SK-N-SH (cell line): ENCODE measurements around the gene HAGHL. TPM values are rescaled to one million over a fixed set of nuclear protein-coding genes. Genes with fewer than 3 reads are reported as not detected.

Experiments used
- CTCF ChIA-PET: fragments of 300-600, 350-600 bp; formaldehyde crosslinking; extraction: SDS; loops from one replicate; lab custom pipeline; 2021; lab: Yijun Ruan, JAX
- POLR2A ChIA-PET: fragments of 350-600 bp; sonication (Branson Sonifier 250); formaldehyde crosslinking; extraction: SDS; loops from one replicate; lab custom pipeline; 2020; ENCODE audit warnings: antibody characterized with exemption, inconsistent platforms; lab: Yijun Ruan, JAX
- DNase-seq: peaks from one replicate; pipeline ENCODE4 v3.0.0; 2012
- H2AFZ ChIP-seq: fragments of 200-600 bp; sonication (generic); 2 replicates; pipeline ENCODE4 v1.8.1; 2016; ENCODE audit warnings: antibody characterized with exemption, mild to moderate bottlenecking, low read depth
- H3F3A ChIP-seq: fragments of 200-600 bp; sonication (generic); replicated peaks from 2 replicates; pipeline ENCODE3; 2016; ENCODE audit warnings: antibody characterized with exemption, mild to moderate bottlenecking; ENCODE audit not compliant: insufficient read depth
- H3K27ac ChIP-seq, 2 experiments: fragments of 200-500 bp in 1 of 2; fragments of 200-600 bp in 1 of 2; sonication (Bioruptor generic) in 1 of 2; sonication (generic), shearing (Covaris generic) in 1 of 2; 2 replicates each; pipeline versions ENCODE4 v1.5.1 to v1.6.1; 2014 to 2016; ENCODE audit warnings: low read depth in 2 of 2, inconsistent platforms in 1 of 2, low read length in 1 of 2, mild to moderate bottlenecking in 1 of 2, mixed read lengths in 1 of 2
- H3K27me3 ChIP-seq: fragments of 200-600 bp; sonication (generic), shearing (Covaris generic); 2 replicates; pipeline ENCODE4 v1.6.1; 2016; ENCODE audit warnings: mixed run types; ENCODE audit not compliant: insufficient read depth
- H3K36me3 ChIP-seq, 2 experiments: fragments of 200-500 bp in 1 of 2; fragments of 200-600 bp in 1 of 2; sonication (Bioruptor generic) in 1 of 2; sonication (generic) in 1 of 2; replicated peaks in 1 of 2; 2 replicates each; pipeline versions ENCODE3 to v1.5.1; 2014 to 2016; ENCODE audit warnings: low read length in 1 of 2, mild to moderate bottlenecking in 1 of 2; ENCODE audit not compliant: insufficient read depth in 2 of 2, control insufficient read depth in 1 of 2
- H3K4me1 ChIP-seq, 2 experiments: fragments of 200-500 bp in 1 of 2; fragments of 200-600 bp in 1 of 2; sonication (Bioruptor generic) in 1 of 2; sonication (generic), shearing (Covaris generic) in 1 of 2; 2 replicates each; pipeline versions ENCODE4 v1.5.1 to v1.6.1; 2014 to 2016; ENCODE audit warnings: low read depth in 1 of 2, low read length in 1 of 2, mixed run types in 1 of 2; ENCODE audit not compliant: insufficient read depth in 2 of 2, control insufficient read depth in 1 of 2
- H3K4me2 ChIP-seq: fragments of 200-600 bp; sonication (generic), shearing (Covaris generic); 2 replicates; pipeline ENCODE4 v1.6.1; 2017; ENCODE audit warnings: mixed run types
- H3K4me3 ChIP-seq, 2 experiments: fragments of 200-500 bp in 1 of 2; fragments of 200-600 bp in 1 of 2; sonication (Bioruptor generic) in 1 of 2; sonication (generic), shearing (Covaris generic) in 1 of 2; 2 replicates each; pipeline versions ENCODE4 v1.5.1 to v1.8.1; 2014 to 2016; ENCODE audit warnings: low read depth in 2 of 2, inconsistent platforms in 1 of 2, low read length in 1 of 2, mild to moderate bottlenecking in 1 of 2, mixed read lengths in 1 of 2, moderate library complexity in 1 of 2
- H3K79me2 ChIP-seq: fragments of 200-600 bp; sonication (generic); 2 replicates; pipeline ENCODE4 v1.8.1; 2017; ENCODE audit warnings: mild to moderate bottlenecking; ENCODE audit not compliant: insufficient read depth
- H3K9ac ChIP-seq: fragments of 200-600 bp; sonication (generic); 2 replicates; pipeline ENCODE4 v1.6.1; 2017; ENCODE audit warnings: mixed run types
- H3K9me2 ChIP-seq: fragments of 200-600 bp; sonication (generic); 2 replicates; pipeline ENCODE4 v1.6.1; 2017; ENCODE audit warnings: mixed run types
- H3K9me3 ChIP-seq: fragments of 200-600 bp; sonication (generic); 2 replicates; pipeline ENCODE4 v1.6.1; 2017; ENCODE audit warnings: mixed run types, mild to moderate bottlenecking, moderate library complexity
- H4K20me1 ChIP-seq: fragments of 200-600 bp; sonication (generic); 2 replicates; pipeline ENCODE4 v1.6.1; 2017; ENCODE audit warnings: mild to moderate bottlenecking, mixed run types; ENCODE audit not compliant: insufficient read depth
- ELF1 ChIP-seq: IDR thresholded peaks from 2 replicates; pipeline ENCODE4 v1.4.0; 2012
- EP300 ChIP-seq, 2 experiments: IDR thresholded peaks; 2 replicates each; pipeline versions ENCODE4 v1.4.0 to v1.6.1; 2012; ENCODE audit warnings: borderline replicate concordance in 1 of 2, low read depth in 1 of 2, low read length in 1 of 2
- IRF3 ChIP-seq: fragments of 150-350 bp; IDR thresholded peaks from 2 replicates; pipeline ENCODE4 v1.6.1; 2016; ENCODE audit warnings: mild to moderate bottlenecking, low read depth, low read length
- JUND ChIP-seq: IDR thresholded peaks from 2 replicates; pipeline ENCODE4 v1.4.0; 2012
- MAX ChIP-seq: IDR thresholded peaks from 2 replicates; pipeline ENCODE4 v1.4.0; 2012; ENCODE audit warnings: low read depth
- MEF2A ChIP-seq: IDR thresholded peaks from 2 replicates; pipeline ENCODE4 v1.4.0; 2012; ENCODE audit warnings: low read depth, borderline replicate concordance
- NFIC ChIP-seq: IDR thresholded peaks from 2 replicates; pipeline ENCODE4 v1.4.0; 2012; ENCODE audit warnings: borderline replicate concordance
- NRF1 ChIP-seq: IDR thresholded peaks from 2 replicates; pipeline ENCODE4 v1.6.1; 2012; ENCODE audit warnings: low read depth, mild to moderate bottlenecking, low read length
- PBX3 ChIP-seq: IDR thresholded peaks from 2 replicates; pipeline ENCODE4; 2012
- POLR2AphosphoS5 ChIP-seq: IDR thresholded peaks from 2 replicates; pipeline ENCODE4 v1.6.1; 2012; ENCODE audit warnings: low read depth, low read length
- REST ChIP-seq: IDR thresholded peaks from 2 replicates; pipeline ENCODE4 v1.6.1; 2012; ENCODE audit warnings: mild to moderate bottlenecking, low read depth, low read length, moderate library complexity
- RFX5 ChIP-seq: IDR thresholded peaks from 2 replicates; pipeline ENCODE4 v1.6.1; 2012; ENCODE audit warnings: mild to moderate bottlenecking, improper control_type of control experiment, low read length
- RXRA ChIP-seq: IDR thresholded peaks from 2 replicates; pipeline ENCODE4 v1.4.0; 2012; ENCODE audit warnings: low read depth, mild to moderate bottlenecking, borderline replicate concordance
- SIN3A ChIP-seq: IDR thresholded peaks from 2 replicates; pipeline ENCODE4 v1.6.1; 2012; ENCODE audit warnings: low read depth, mild to moderate bottlenecking, low read length, moderate library complexity, borderline replicate concordance
- SMC3 ChIP-seq: IDR thresholded peaks from 2 replicates; pipeline ENCODE4 v1.6.1; 2012; ENCODE audit warnings: low read depth, low read length, improper control_type of control experiment
- TEAD4 ChIP-seq: IDR thresholded peaks from 2 replicates; pipeline ENCODE4 v1.4.0; 2012; ENCODE audit warnings: mild to moderate bottlenecking, borderline replicate concordance; ENCODE audit not compliant: insufficient read depth
- USF1 ChIP-seq: IDR thresholded peaks from 2 replicates; pipeline ENCODE4 v1.4.0; 2012; ENCODE audit warnings: low read depth, borderline replicate concordance
- USF2 ChIP-seq: fragments of 150-350 bp; IDR thresholded peaks from 2 replicates; pipeline ENCODE4 v1.6.1; 2017; ENCODE audit warnings: antibody characterized with exemption, low read length, low read depth, borderline replicate concordance
- YY1 ChIP-seq: IDR thresholded peaks from 2 replicates; pipeline ENCODE4 v1.4.0; 2012; ENCODE audit warnings: low read depth, mild to moderate bottlenecking
- ZBTB33 ChIP-seq: IDR thresholded peaks from 2 replicates; pipeline ENCODE4 v1.4.0; 2012; ENCODE audit warnings: low read depth, borderline replicate concordance
- WGBS: methylation state at CpG from one replicate; pipeline ENCODE4 v1.1.6; 2017; ENCODE audit warnings: low lambda C conversion rate; 5-methylcytosine and 5-hydroxymethylcytosine counted together
- polyA plus RNA-seq, 3 experiments: library from polyadenylated mRNA; depleted of rRNA; stranded (reverse); fragments of >200 nt; gene quantifications; 2 replicates each; pipeline ENCODE4 v1.2.3, GENCODE V29; 2012

Gene HAGHL
- polyA plus RNA-seq, 1 of the 3 experiments (the other 2 are of a cell fraction): 65.5 TPM

- no peaks in the 10 kb centered on the region for H3F3A ChIP-seq
- no peaks in the 10 kb centered on the region for H3K9me2 ChIP-seq
- H4K20me1 ChIP-seq: no peaks in the 10 kb centered on the region
- H3K79me2 ChIP-seq: no peaks in the 10 kb centered on the region
- CTCF ChIA-PET: no interaction called here
- no peak overlapping the region for H3K27ac ChIP-seq
- H3K4me2 ChIP-seq: no peak overlapping the region
- H3K9me3 ChIP-seq: no peaks in the 10 kb centered on the region
- H2AFZ ChIP-seq: no peak overlapping the region
- 56% methylated on average over 5 of the region's 17 CpGs for WGBS
- H3K27me3 ChIP-seq: no peaks in the 10 kb centered on the region
- no peaks in the 10 kb centered on the region for H3K36me3 ChIP-seq
- TF ChIP-seq ZBTB33: no peak
- TF ChIP-seq SIN3A: no peak
- no peak for TF ChIP-seq MEF2A
- no peak for TF ChIP-seq PBX3
- no peak for TF ChIP-seq USF2
- TF ChIP-seq SMC3: no peak
- no peak for TF ChIP-seq REST
- TF ChIP-seq IRF3: no peak
- no peak for TF ChIP-seq POLR2AphosphoS5
- no peak for TF ChIP-seq NRF1
- no peak for TF ChIP-seq TEAD4
- TF ChIP-seq USF1: no peak
- TF ChIP-seq NFIC: no peak
- TF ChIP-seq RXRA: no peak
- no peak for TF ChIP-seq ELF1
- no peak for TF ChIP-seq EP300 (IDR thresholded peaks at IDR 0.05; ENCODE audit: borderline replicate concordance in 1 of 2, low read depth in 1 of 2, low read length in 1 of 2)
- TF ChIP-seq RFX5: no peak
- no peak for TF ChIP-seq JUND
- TF ChIP-seq MAX: no peak
- TF ChIP-seq YY1: no peak
- POLR2A ChIA-PET: no interaction called here
- H3K4me3 ChIP-seq: no peak overlapping the region
- H3K9ac ChIP-seq: no peak overlapping the region
- DNase-seq: no peak
- no peaks in the 10 kb centered on the region for H3K4me1 ChIP-seq
These were observed 35.8 kb downstream of the HAGHL start for GRCh38 chr16:762595-763268.
